Spleen (tissue), 11 donors: ENCODE data around the gene PHACTR1. TPM values are rescaled to one million over a fixed set of nuclear protein-coding genes. Genes with fewer than 3 reads are reported as not detected.

Source experiments
- DNase-seq: peaks from one replicate; pipeline ENCODE4 v3.0.0-alpha.2; 2020
- H3K27ac ChIP-seq, 8 donors: fragments of 200-600 bp; sonication (generic) in 7 of 8; 1 replicate in 4 of 8; 2 replicates in 4 of 8; pipeline versions ENCODE4 v1.5.0 to v1.8.0; 2016 to 2021; ENCODE audit warnings: inconsistent platforms in 4 of 8, mild to moderate bottlenecking in 4 of 8, moderate library complexity in 1 of 8
- H3K27me3 ChIP-seq, 7 donors: fragments of 200-600 bp; sonication (generic) in 6 of 7; replicated peaks in 1 of 7; 1 replicate in 4 of 7; 2 replicates in 3 of 7; pipeline versions ENCODE4 v1.5.0 to v1.8.0; 2016 to 2021; ENCODE audit warnings: inconsistent platforms in 3 of 7, mild to moderate bottlenecking in 1 of 7
- H3K36me3 ChIP-seq, 6 donors: fragments of 200-600 bp; sonication (generic) in 5 of 6; 1 replicate in 4 of 6; 2 replicates in 2 of 6; pipeline versions ENCODE4 v1.5.0 to v1.8.0; 2016 to 2021; ENCODE audit warnings: inconsistent platforms in 2 of 6
- H3K4me1 ChIP-seq, 6 donors: fragments of 200-600 bp; sonication (generic) in 5 of 6; 1 replicate in 3 of 6; 2 replicates in 3 of 6; pipeline versions ENCODE4 v1.5.0 to v1.8.0; 2016 to 2021; ENCODE audit warnings: inconsistent platforms in 3 of 6
- H3K4me3 ChIP-seq, 8 donors: fragments of 200-600 bp; sonication (generic) in 7 of 8; 1 replicate in 4 of 8; 2 replicates in 4 of 8; pipeline versions ENCODE4 v1.5.0 to v1.8.0; 2016 to 2021; ENCODE audit warnings: inconsistent platforms in 4 of 8, mild to moderate bottlenecking in 4 of 8, moderate library complexity in 2 of 8
- H3K9me3 ChIP-seq, 8 donors: fragments of 200-600 bp; sonication (generic) in 7 of 8; 1 replicate in 4 of 8; 2 replicates in 4 of 8; pipeline versions ENCODE4 v1.5.0 to v1.8.0; 2016 to 2021; ENCODE audit warnings: inconsistent platforms in 4 of 8
- POLR2A ChIP-seq, 3 donors: fragments of 450-650 bp; IDR thresholded peaks; one replicate each; pipeline ENCODE4 v1.5.1; 2017; ENCODE audit warnings: antibody characterized with exemption in 3 of 3, mild to moderate bottlenecking in 1 of 3
- POLR2AphosphoS5 ChIP-seq, 3 donors: sonication (generic); formaldehyde crosslinking; IDR thresholded peaks; one replicate each; pipeline ENCODE4 v1.5.1; 2017; ENCODE audit warnings: antibody characterized with exemption in 3 of 3
- WGBS, 5 donors: extraction: QIAGEN DNeasy Blood & Tissue Kit in 3 of 5; methylation state at CpG; one replicate each; pipeline versions ENCODE4 v1.1.5 to v1.1.7; 2013 to 2018; 5-methylcytosine and 5-hydroxymethylcytosine counted together
- intact Hi-C: fragments of 100-400 bp; cut with DNase I; formaldehyde crosslinking; loops from one replicate; pipeline ENCODE4 v1.15.0; 2023; ENCODE audit warnings: low total_unique reads
- polyA plus RNA-seq, 3 donors: library from polyadenylated mRNA; stranded (reverse); fragments of 200-250 nt; gene quantifications; one replicate each; pipeline ENCODE4 v1.2.1, GENCODE V29; 2013
- total RNA-seq, 7 donors: library from RNA; depleted of rRNA in 3 of 7; stranded (reverse); fragments of >200 nt in 3 of 7; fragmentation: NEBNext Ultra II Directional in 4 of 7; extraction: Animal tissue kit (Norgen Biotek cat#: 25700) in 4 of 7; gene quantifications; one replicate each; pipeline versions ENCODE4 v1.1.0 to v1.2.1, GENCODE V29; 2016 to 2021
- TF ChIP-seq, protein P1 (sequence below), 11 experiments: fragments of 200-600 bp in 7 of 11; fragments of 450-650 bp in 4 of 11; sonication (generic) in 4 of 11; IDR thresholded peaks in 8 of 11; conservative IDR thresholded peaks in 3 of 11; 1 replicate in 7 of 11; 2 replicates in 4 of 11; pipeline versions ENCODE4 v1.4.0 to v1.8.0; 2016 to 2021; ENCODE audit warnings: antibody characterized with exemption in 11 of 11, inconsistent platforms in 4 of 11, mild to moderate bottlenecking in 1 of 11
- donor health status: healthy with polysubstance abuse.
- donor health status: DM: no; HTN: no; CAD: no; lungs with moderate emphysema.
- donor health status: DM: no; HTN: no; CAD: no.
- donor health status: Bipolar disorder and iron deficiency.
- donor health status: healthy.
- donor health status: DM: no; HTN: no; CAD: no.
- donor health status: DM: yes; HTN: yes; CAD: no.

The PHACTR1 gene
- total and polyA plus RNA-seq, 10 donors = 8.5 to 45.3 (median 30.8) TPM

DNA sequence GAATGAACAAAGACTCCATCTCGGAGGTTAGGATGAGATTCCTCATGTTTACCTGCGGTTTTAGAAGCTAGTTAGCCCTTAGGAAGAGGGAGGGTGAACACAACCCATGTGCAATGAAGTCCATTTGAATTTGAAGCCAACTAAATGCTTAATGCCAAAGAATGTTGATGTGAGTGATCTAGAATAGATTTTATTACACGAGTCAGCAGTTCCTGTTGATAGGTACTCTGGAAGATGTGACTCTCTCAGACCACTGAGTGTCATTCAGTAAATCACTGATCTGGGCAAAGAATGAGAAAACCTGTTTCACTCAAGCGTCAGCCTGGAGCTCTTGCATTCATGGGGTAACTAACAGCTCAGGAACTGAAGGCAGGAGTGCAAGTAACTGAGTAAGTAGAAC, 505.5 kb downstream of the PHACTR1 start:
- WGBS, 5 donors = 83 to 93% (median 87%) methylated on average over 4 of the region's 4 CpGs
- Histone ChIP-seq H3K4me3 (no peak overlapping the region), H3K27me3 (peaks cover 0 to 2% (median 0%) of the 10 kb centered on the region in 7 donors), H3K27ac (no peak overlapping the region), H3K4me1 (peaks cover 0 to 14% (median 9%) of the 10 kb centered on the region in 6 donors), H3K36me3 (no peaks in the 10 kb centered on the region), H3K9me3 (no peaks in the 10 kb centered on the region)
- TF ChIP-seq POLR2AphosphoS5 (IDR thresholded peaks at IDR 0.05) (no peak), POLR2A (IDR thresholded peaks at IDR 0.05) (no peak)
- TF ChIP-seq, protein P1, sequence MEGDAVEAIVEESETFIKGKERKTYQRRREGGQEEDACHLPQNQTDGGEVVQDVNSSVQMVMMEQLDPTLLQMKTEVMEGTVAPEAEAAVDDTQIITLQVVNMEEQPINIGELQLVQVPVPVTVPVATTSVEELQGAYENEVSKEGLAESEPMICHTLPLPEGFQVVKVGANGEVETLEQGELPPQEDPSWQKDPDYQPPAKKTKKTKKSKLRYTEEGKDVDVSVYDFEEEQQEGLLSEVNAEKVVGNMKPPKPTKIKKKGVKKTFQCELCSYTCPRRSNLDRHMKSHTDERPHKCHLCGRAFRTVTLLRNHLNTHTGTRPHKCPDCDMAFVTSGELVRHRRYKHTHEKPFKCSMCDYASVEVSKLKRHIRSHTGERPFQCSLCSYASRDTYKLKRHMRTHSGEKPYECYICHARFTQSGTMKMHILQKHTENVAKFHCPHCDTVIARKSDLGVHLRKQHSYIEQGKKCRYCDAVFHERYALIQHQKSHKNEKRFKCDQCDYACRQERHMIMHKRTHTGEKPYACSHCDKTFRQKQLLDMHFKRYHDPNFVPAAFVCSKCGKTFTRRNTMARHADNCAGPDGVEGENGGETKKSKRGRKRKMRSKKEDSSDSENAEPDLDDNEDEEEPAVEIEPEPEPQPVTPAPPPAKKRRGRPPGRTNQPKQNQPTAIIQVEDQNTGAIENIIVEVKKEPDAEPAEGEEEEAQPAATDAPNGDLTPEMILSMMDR (IDR thresholded peaks at IDR 0.05 in 8 of 11, conservative IDR thresholded peaks at IDR 0.05 in 3 of 11) = no peak
- no peak for DNase-seq
- intact Hi-C loops = no loop called here

DNA sequence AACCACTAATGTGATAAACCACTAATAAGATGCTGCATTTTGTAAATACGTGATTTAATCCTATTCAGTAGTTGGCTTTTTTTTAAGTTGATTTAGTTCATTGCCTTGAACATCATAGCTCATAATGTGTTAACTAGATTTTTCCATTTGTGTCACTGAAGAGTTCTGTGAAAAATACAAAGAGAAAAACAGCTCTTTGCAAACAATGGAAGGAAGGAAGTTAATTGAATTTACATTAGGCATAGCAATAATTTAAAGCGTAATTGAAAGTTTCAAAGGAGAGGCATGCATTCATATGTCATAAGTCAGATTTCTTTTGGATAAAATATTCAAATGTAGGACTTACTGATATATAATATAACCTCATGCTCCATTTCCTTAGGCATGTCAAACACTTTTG, 509.5 kb downstream of the PHACTR1 start:
- intact Hi-C loops = no loop called here
- no peak overlapping the region for H3K4me3 ChIP-seq
- no peaks in the 10 kb centered on the region for H3K9me3 ChIP-seq
- 74 to 85% (median 80%) methylated on average over 2 of the region's 2 CpGs for WGBS, 5 donors
- H3K4me1 ChIP-seq = peaks cover 0 to 21% (median 15%) of the 10 kb centered on the region in 6 donors
- H3K27ac ChIP-seq = no peak overlapping the region
- peaks cover 0 to 4% (median 0%) of the 10 kb centered on the region in 7 donors for H3K27me3 ChIP-seq
- H3K36me3 ChIP-seq = peaks cover 0 to 6% (median 0%) of the 10 kb centered on the region in 6 donors
- no peak for DNase-seq
- TF ChIP-seq POLR2AphosphoS5 (IDR thresholded peaks at IDR 0.05) (no peak), POLR2A (IDR thresholded peaks at IDR 0.05) (no peak)
- TF ChIP-seq, protein P1 (IDR thresholded peaks at IDR 0.05 in 8 of 11, conservative IDR thresholded peaks at IDR 0.05 in 3 of 11) = no peak

DNA sequence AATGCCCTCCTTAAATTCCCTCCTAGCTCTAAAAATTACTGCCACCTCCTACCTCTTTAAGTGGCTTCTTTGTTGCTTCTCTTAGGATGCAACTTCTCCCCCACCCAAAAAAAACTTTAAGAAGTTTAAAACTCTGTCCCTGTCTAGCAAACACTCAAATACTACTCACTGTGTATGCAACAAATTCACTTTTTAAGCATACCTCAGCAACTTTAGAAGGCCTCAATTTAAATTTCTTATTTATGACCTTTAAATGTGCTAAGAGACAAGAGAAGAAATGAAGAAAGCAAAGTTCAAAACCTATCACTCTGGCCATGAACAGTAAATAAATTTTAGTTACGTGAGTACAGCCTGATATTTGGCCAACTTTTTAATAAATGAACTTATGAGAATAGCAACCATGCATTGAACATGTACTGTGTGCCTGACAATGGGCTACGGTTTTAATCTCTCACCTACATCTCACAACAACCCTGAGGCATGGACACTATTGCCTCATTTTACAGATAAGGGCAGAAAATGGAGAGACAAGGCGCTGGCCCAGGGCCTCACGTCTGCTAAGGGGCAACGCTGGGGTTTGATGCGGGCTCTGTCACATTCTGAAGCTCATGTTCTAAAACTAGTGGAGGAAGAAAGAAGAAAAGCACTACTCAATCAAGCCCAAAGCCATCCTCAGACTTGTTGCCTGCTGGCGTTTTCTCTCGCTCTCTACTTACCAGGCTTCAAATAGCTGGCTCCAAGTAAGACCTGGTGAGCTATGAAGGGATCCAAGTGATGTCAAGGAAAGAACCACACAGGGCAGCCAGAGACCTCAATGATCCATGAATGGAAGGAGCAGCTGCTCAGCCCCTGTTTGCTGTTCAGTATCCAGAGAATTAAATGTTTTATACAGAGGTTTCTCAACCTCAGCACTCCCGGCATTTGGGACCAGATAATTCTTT, 512.0 kb downstream of the PHACTR1 start:
- no peak overlapping the region for H3K27ac ChIP-seq
- intact Hi-C loops = no loop called here
- no peak overlapping the region for H3K4me3 ChIP-seq
- peaks cover 0 to 21% (median 15%) of the 10 kb centered on the region in 6 donors for H3K4me1 ChIP-seq
- DNase-seq = no peak
- no peaks in the 10 kb centered on the region for H3K9me3 ChIP-seq
- H3K36me3 ChIP-seq = peaks cover 0 to 14% (median 0%) of the 10 kb centered on the region in 6 donors
- WGBS, 5 donors = 93 to 96% (median 95%) methylated on average over 9 of the region's 9 CpGs
- H3K27me3 ChIP-seq = peaks cover 0 to 4% (median 0%) of the 10 kb centered on the region in 7 donors
- TF ChIP-seq, protein P1 (IDR thresholded peaks at IDR 0.05 in 8 of 11, conservative IDR thresholded peaks at IDR 0.05 in 3 of 11) = no peak
- TF ChIP-seq POLR2A (IDR thresholded peaks at IDR 0.05) (no peak), POLR2AphosphoS5 (IDR thresholded peaks at IDR 0.05) (no peak)
